NCI-H460 (cell line): ENCODE measurements around the gene MRPS14. TPM values are rescaled to one million over a fixed set of nuclear protein-coding genes. Genes with fewer than 3 reads are reported as not detected.
"Not testable (repeated sequence)": the region's sequence is repeated elsewhere in the genome, so short reads cannot be mapped to it uniquely, and the experiment has no call there.

ENCODE experiments used
- DNase-seq: peaks from one replicate; pipeline ENCODE4 v3.0.0-alpha.2; 2016; ENCODE audit warnings: low read depth; ENCODE audit errors: extremely low read depth
- total RNA-seq: library from RNA; depleted of rRNA; stranded (reverse); fragments of >200 nt; shearing (Covaris generic); gene quantifications from 2 replicates; pipeline ENCODE4 v1.2.3, GENCODE V29; 2014

The MRPS14 gene
- total RNA-seq, 1 experiment from 2014 or later, result 45.5 TPM

DNA sequence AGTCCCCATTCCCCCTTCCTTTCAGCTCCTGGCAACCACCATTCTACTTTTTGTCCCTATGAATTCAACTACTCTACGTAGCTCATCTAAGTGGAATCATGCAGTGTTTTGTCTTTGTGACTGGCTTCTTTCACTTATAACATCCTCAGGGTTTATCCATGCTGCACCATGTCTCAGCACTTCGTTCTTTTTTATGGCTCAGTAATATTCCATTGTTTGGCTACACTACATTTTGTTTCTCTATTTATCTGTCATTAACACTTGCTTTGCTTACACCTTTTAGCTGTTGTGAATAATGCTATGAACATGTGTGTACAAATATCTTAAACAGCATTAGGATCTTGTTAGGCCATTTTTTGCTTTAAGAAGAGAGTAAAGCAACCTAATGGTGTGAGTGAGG, 1.5 kb upstream of the MRPS14 start:
- no peak for DNase-seq

DNA sequence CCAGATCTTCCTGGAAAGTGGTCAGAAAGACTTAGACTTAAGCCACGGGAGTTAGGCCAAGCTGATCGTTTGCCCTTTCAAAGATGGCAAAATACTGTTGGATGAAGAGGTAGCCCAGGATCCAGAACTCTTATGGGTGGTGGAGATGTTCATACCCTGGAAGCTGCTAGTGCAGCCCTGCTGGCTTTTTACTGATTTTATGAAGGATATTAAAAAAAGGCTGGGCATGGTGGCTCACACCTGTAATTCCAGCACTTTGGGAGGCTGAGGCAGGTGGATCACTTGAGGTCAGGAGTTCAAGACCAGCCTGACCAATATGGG, 657 bp upstream of the MRPS14 start:
- DNase-seq, result not testable (repeated sequence)

DNA sequence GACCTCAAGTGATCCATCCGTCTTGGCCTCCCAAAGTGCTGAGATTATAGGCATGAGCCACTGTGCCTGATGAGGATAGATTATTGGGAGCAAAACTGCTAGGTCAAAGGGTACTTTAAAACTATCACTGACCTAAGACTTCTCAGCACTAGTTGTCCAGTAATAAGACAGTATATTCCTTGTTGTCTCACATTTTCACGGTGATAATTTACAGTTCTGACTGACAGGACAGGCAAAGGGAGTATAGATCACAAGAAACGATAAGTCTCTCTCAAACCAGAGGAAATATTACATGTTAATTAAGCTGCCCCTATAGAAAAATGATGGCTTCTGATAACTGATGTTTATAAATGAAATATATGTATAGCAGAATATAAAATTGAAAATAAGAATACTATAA, 3.7 kb downstream of the MRPS14 start:
- no peak for DNase-seq

DNA sequence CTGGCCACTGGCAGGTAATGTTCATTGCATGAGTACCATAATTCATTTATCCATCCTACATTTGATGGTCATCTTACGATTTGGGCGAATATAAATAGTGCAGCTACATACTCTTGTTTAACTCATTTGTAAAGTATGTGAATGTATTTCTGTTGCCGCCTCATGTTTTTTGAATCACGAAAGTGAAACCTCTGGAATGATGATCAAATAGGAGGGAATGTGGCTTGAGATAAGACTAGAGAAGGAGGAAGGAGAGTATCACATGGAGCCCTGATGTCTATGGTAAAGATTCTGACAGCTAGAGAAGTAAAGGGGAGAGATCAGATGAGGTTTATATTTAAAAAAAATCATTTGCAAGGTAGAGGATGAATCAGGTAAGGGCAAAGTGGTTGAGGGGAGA, 8.0 kb downstream of the MRPS14 start:
- DNase-seq, result no peak

DNA sequence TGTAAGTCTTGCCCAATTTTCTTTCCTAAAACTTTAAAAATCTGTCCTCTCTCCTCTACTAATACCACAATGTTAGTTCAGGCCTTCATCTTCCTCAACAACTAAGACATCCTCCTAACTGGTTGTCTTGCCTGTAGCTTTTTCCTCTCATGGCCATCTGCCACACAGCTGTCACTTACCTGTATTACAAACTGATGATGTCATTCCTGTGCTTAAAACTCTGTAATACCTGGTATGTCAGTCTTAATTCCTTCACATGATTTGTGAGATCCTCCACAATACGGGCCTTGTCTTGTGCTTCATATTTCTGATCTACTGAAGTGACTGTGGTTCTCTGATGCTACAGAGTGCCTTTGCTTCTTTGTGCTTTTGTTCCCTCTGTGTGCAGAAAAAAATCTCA, 9.8 kb downstream of the MRPS14 start:
- DNase-seq, result no peak

DNA sequence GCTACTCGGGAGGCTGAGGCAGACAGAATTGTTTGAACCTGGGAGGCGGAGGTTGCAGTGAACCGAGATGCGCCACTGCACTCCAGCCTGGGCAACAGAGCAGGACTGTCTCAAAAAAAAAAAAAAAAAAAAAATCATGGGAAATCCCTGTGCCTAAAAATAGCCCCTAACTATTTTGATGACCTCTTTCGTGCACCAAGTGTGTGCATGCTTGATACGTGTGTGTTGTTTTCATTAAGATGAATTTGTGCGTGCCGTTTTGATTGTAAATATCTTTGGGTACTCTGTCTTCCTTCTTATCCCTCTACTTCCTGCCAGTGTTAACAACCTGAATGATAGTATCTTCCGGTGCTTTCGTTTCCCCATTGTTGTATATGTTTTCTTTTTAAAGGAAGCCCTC, 13.7 kb downstream of the MRPS14 start:
- no peak for DNase-seq

- DNase-seq, result no peak
These were observed 18.0 kb downstream of the MRPS14 start for GRCh38 chr1:175005085-175005783.

- DNase-seq, result no peak
These were observed 19.7 kb downstream of the MRPS14 start for GRCh38 chr1:175003521-175003920.

DNA sequence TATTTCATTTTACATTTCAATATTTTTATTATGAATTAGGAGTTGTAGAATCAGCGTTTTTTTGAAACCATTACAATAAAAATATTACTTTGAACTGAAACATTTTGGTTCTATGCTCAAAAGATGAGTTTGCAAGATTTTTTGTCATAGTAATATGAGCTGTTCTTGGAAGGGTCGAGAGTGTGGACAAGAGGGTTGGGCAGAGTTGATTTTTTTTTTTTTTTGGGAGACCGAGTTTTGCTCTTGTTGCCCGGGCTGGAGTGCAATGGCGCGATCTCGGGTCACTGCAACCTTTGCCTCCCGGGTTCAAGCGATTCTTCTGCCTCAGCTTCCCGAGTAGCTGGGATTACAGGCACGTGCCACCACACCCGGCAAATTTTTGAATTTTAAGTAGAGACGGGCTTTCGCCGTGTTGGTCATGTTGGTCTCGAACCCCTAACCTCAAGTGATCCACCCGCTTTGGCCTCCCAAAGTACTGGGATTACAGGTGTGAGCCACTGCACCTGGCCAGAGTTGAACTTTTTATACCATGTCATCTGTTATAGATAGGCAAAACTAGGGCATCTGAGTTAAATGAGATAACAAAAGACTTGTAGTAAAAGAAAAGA, 20.2 kb downstream of the MRPS14 start:
- DNase-seq, result no peak

DNA sequence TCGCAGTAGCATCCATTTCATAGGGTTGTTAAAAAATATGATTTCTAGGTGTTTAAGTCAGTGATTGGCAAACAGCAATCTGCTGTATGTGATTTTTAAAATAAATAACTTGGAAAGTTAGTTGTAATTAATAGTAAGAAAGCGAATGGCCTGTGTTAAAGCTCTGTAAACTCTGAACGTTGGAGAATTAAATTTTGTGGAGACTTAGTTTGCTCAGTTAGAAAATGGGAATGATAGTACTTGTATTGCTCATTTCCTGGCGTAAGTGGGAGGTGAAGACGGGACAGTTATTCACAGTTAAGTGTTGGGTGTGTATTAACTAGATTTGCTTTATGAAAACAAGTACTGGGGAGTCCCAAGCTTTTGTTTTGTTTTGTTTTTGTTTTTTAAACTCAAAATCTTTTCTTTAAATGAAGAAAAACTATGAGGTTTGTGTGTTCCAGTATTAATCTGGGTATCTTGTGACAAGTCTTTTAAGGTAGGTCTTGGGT, 22.5 kb downstream of the MRPS14 start:
- DNase-seq, result peak; percentile 26

- DNase-seq, result peak; percentile 24
These were observed 23.1 kb downstream of the MRPS14 start, which contains the start of gene CACYBP for GRCh38 chr1:174999936-175000696. CACYBP (plus strand) TSS chr1:174999947; CDS start chr1:175000181, 234 bp downstream.

DNA sequence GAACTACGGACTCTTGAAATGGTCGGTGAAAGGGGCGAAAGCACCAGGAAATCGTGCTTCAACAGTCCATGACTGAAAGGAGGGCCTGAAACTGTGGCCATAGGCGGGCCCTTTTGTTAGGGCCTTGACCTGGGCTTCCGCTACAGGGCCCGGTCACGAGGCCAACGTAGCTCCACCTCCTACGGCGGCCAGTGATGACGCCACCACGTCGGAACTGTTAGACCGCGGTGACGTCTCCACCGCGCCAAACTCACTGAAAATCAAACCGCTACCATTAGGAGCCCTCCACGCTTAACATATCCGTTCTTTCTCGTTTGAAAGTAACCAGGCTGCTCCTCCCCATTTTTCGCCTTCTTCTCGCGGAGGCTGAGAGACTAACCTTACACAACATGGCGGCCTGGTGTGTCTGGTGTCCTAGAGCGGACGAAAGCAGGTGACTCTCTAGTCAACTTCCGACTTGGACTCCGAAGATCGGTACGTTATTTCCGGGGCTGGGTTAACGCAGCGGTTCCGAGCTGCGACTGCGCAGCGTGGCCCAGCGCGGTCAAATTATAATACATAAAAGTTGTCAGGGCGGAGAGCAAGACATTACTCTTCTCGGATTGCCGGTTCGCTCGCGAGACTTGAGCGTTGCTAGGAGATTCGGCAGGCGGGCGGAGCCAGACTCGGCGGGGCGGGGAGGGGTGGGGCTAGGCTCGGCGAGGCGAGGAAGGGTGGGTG, 23.8 kb downstream of the MRPS14 start:
- peak; percentile 100 for DNase-seq

DNA sequence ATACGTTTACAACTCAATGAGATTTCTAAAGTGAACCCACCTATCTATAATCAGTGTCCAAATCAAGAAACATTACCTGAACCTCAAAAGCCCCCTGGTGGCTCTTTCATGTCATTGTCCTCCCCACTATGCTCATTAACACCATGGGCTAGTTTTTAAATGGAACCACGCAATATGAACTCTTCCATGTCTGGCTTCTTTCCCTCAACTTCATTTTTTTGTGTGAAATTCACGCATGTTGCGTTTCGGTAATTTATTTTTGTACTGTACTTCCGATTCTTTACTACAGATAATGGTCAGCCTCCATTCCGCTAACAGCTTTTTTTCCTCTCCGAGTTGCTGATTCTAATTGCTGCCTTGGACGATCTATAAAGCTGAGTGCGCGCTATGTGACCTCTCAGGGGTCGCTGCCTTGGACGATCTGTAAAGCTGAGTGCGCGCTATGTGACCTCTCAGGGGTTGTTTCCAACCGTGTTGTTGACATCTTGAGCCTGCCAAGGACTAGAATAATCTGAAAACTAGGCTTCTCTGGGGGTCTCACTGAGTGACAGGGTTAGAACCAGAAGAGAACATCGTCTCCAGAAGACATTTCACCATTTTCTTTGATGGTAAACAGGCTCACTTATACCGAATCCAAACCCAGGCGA, 24.5 kb downstream of the MRPS14 start:
- DNase-seq, result peak; percentile 77

DNA sequence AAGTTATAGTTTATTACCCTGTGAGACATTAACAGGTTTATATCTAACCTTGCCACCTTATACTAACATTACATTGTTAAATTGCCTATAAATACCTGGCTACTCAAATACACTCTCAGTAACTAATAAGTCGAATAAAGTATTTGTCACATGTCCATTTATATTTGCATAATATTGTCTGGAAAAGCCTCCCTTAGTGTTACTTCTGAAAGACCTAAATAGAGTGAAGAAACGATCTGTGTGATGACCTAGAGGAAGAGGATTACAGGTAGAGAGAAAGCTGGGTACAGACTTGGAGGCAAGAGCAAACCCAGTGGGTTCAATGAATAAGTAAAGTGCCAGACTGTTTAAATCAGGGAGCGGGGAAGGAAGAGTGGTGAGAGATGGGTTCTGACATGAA, 26.2 kb downstream of the MRPS14 start:
- no peak for DNase-seq

- no peak for DNase-seq
These were observed 26.7 kb downstream of the MRPS14 start for GRCh38 chr1:174996476-174996875.

DNA sequence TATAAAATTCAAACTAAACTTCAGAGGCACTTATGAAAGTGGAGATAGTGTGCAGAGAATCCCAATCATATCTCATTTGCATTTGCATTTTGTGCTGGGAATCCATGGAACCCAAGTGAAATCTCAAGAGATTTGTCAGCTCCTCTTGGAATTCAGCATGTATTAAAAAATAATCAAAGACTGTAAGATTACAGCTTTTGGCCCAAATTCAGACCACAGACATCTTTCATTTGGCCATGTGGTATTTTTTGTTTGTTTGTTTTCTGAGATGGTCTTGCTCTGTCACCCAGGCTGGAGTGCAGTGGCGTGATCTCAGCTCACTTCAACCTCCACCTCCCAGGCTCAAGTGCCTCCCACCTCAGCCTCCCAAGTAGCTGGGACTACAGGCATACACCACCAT, 27.3 kb downstream of the MRPS14 start:
- DNase-seq, result no peak

GRCh38 chr1:174995121-174995520, 28.1 kb downstream of the MRPS14 start:
- DNase-seq, result no peak

GRCh38 chr1:174991473-174991872, 31.8 kb downstream of the MRPS14 start:
- DNase-seq, result no peak

GRCh38 chr1:174990382-174990999, 32.7 kb downstream of the MRPS14 start:
- peak; percentile 84 for DNase-seq
